C4-2B (cell line): ENCODE results near the gene SLC39A5.
A peak's percentile ranks its signal among the peaks of the same experiment; 100 is the strongest.
"Not testable (repeated sequence)": the region's sequence is repeated elsewhere in the genome, so short reads cannot be mapped to it uniquely, and the experiment has no call there.

Experiments used
- H3K27ac ChIP-seq: fragments of 450-650 bp; 2 replicates; pipeline ENCODE4 v1.5.1; 2017
- ZFX ChIP-seq: fragments of 450-650 bp; IDR thresholded peaks from 2 replicates; pipeline ENCODE4 v1.6.1; 2017
- TF ChIP-seq, protein P1 (sequence below): fragments of 450-650 bp; conservative IDR thresholded peaks from 2 replicates; pipeline ENCODE4 v1.5.1; 2017; ENCODE audit warnings: mild to moderate bottlenecking

SLC39A5 gene

DNA sequence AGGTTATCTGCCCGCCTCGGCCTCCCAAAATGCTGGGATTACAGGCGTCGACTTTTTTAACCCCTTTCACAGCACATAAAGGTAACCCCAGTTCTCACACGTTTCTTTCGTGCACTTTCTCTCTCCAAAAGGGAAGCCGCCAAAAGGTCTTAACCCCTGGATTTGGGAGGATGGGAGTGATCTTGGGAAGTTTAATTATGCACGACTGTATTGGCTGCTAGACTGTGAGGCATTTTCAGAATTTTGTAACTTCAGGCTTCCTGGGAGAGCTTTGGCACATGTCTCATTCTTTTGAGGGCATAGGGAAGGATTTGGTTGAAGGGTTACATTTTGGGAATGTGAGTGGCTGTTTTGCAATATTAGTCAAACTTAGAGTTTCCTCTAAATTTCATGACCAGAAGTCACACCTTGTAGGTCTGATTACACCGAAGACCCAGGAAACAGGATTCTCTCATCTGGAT, 39.1 kb upstream of the SLC39A5 start:
- peak overlapping the region; percentile 84 for H3K27ac ChIP-seq
- no peak for TF ChIP-seq ZFX
- TF ChIP-seq, protein P1, sequence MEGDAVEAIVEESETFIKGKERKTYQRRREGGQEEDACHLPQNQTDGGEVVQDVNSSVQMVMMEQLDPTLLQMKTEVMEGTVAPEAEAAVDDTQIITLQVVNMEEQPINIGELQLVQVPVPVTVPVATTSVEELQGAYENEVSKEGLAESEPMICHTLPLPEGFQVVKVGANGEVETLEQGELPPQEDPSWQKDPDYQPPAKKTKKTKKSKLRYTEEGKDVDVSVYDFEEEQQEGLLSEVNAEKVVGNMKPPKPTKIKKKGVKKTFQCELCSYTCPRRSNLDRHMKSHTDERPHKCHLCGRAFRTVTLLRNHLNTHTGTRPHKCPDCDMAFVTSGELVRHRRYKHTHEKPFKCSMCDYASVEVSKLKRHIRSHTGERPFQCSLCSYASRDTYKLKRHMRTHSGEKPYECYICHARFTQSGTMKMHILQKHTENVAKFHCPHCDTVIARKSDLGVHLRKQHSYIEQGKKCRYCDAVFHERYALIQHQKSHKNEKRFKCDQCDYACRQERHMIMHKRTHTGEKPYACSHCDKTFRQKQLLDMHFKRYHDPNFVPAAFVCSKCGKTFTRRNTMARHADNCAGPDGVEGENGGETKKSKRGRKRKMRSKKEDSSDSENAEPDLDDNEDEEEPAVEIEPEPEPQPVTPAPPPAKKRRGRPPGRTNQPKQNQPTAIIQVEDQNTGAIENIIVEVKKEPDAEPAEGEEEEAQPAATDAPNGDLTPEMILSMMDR, result no peak

DNA sequence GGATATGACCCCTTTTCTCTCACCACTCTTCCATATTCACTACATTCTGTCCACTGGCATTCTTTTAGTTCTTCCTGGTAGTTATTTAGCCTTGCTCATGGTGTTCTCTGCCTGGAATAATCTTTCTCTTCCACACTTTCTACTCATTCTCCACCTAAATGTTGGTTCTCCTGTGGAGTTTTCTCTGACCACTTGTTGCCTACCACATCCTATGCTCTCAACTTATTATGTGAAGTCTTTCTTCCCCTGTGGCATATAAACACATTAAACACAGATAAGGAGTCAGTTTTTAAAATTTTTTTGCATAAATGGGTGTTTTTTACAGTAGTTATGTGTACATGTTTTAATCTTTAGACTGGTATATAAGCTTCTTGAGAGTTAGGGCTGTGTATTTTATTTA, 37.3 kb upstream of the SLC39A5 start:
- TF ChIP-seq ZFX, result no peak
- TF ChIP-seq, protein P1, result no peak
- no peak overlapping the region for H3K27ac ChIP-seq

DNA sequence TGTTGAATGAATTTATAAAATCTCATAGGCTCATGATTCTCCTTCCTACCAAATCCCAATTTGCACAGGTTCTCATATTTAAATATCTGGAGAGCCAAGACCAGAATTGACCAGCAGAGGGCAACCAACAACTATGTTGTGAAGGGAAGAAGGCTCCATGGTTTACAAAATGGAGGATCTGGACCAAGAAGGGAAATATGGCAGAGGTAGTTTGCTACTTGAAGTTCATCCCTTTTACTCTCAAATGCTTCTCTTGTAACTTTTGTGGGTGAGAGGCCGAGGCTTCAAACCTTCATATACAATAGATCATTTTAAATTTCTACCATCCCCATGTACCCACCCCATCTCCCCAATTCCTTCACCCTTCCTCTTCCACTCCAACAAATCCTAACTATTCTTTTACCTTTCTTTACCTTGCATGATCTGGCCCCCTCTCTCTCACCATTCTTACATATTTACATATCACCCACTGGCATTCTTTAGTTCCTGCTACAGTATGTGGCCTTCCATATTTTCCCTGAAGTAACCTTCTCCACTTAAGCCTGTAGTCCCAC, 36.7 kb upstream of the SLC39A5 start:
- H3K27ac ChIP-seq, result no peak overlapping the region
- TF ChIP-seq, protein P1, result peak; percentile 91
- TF ChIP-seq ZFX, result no peak

DNA sequence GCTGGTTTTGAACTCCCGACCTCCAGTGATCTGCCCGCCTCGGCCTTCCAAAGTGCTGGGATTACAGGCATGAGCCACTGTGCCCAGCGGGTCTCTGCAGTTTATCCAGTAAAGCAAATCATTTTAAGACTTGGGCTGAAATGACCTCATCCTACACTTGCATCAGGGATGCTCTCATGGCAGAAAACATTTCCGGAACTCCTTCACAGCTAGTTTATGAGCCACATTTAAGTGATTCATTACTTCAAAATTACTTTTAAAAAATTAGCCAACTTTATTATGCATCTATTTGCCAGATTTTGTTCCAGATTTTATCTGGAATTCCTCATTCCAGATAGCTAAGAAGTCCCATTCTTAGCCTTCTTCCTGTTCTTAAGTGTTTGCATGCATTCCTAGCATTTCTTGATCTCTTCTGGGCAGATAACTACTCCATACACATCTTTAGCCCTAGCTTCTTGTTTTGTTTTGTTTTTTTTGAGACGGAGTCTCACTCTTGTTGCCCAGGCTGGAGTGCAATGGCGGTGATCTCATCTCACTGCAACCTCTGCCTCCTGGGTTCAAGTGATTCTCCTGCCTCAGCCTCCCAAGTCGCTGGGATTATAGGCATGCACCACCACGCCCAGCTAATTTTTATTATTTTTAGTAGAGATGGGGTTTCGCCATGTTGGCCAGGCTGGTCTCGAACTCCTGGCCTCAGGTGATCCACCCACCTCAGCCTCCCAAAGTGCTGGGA, 32.9 kb upstream of the SLC39A5 start:
- H3K27ac ChIP-seq, result not testable (repeated sequence)

DNA sequence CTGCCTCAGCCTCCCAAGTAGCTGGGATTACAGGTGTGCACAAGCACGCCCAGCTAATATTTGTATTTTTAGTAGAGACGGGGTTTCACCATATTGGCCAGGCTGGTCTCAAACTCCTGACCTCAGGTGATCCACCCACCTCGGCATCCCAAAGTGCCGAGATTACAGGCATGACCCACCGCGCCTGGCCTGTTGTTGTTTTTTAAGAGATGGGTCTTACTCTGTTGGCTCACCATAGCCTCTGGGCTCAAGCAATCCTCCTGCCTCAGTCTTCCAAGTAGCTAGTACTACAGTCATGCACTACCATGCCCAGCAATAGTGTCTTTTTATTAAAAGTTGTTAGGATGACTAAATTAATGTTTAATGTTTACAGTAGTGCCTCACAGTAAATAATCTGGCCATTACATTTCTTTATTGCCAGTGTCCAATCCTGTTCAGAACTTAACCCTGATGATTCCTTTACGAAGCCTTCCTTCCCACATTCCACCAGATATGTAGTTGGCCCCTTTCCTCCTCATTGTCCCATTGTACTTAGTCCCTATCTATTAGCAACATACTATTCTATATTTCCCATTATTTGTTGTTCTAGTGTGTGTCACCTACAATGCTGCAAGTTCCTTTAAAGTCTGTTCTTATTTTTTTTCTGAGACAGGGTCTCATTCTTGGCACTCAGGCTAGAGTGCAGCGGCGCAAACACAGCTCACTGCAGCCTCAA, 31.8 kb upstream of the SLC39A5 start:
- H3K27ac ChIP-seq, result no peak overlapping the region

DNA sequence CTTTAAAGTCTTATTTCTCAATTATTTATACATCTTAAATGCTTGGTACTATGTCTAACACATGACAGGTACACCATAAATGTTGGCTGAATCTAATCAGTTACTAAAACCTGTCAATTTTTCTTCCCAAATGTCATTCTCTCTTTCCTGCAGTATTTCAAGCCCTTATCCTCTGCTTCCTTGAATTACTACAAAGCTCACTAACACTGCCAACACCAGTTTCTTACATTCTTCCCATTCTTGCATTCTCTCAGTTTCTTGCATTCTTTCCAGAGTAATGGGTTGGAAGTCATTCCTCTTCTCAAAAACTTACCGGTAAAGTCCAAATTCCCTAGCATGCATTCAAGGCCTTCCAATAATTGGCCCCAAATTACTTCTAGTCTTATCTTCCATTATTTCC, 31.0 kb upstream of the SLC39A5 start:
- H3K27ac ChIP-seq, result no peak overlapping the region

More for the DNA sequence above, 31.8 kb upstream of the SLC39A5 start:
- TF ChIP-seq ZFX, result no peak
- TF ChIP-seq, protein P1, result no peak

DNA sequence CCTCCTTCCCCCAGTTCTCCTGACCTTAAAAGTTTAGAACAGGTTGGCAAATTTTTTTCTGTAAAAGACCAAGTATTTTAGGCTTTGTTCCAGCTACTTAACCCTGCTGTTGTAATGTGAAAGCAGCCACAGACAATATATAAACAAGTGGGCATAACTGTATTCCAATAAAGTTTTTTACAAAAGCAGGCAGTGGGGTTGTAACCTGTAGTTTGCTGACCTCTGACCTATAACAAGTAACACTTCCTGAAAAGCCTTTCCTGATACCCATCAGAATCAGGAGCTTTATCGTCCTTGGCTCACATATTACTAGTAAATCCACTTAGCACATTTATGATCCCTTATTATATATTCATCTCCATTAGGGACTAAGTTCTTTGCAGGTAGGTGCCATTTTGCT, 27.5 kb upstream of the SLC39A5 start:
- TF ChIP-seq, protein P1, result no peak
- no peak for TF ChIP-seq ZFX
- no peak overlapping the region; the same call in 1 of the 2 replicates for H3K27ac ChIP-seq

More for the DNA sequence above, 31.0 kb upstream of the SLC39A5 start:
- TF ChIP-seq, protein P1, result no peak
- TF ChIP-seq ZFX, result no peak
